Measurements from ENCODE around the gene CROCC2.

The CROCC2 gene

GRCh38 chr2:240893363-240893844 lies 12.7 kb upstream of the CROCC2 start:
- FAIRE-seq (no peak), DNase-seq (ENCODE audit: insufficient read length, low spot score) (peak; percentile 67)
- TF ChIP-seq, protein P1, sequence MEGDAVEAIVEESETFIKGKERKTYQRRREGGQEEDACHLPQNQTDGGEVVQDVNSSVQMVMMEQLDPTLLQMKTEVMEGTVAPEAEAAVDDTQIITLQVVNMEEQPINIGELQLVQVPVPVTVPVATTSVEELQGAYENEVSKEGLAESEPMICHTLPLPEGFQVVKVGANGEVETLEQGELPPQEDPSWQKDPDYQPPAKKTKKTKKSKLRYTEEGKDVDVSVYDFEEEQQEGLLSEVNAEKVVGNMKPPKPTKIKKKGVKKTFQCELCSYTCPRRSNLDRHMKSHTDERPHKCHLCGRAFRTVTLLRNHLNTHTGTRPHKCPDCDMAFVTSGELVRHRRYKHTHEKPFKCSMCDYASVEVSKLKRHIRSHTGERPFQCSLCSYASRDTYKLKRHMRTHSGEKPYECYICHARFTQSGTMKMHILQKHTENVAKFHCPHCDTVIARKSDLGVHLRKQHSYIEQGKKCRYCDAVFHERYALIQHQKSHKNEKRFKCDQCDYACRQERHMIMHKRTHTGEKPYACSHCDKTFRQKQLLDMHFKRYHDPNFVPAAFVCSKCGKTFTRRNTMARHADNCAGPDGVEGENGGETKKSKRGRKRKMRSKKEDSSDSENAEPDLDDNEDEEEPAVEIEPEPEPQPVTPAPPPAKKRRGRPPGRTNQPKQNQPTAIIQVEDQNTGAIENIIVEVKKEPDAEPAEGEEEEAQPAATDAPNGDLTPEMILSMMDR (IDR thresholded peaks at IDR 0.05; ENCODE audit: insufficient read depth, missing control alignments), result no peak

DNA sequence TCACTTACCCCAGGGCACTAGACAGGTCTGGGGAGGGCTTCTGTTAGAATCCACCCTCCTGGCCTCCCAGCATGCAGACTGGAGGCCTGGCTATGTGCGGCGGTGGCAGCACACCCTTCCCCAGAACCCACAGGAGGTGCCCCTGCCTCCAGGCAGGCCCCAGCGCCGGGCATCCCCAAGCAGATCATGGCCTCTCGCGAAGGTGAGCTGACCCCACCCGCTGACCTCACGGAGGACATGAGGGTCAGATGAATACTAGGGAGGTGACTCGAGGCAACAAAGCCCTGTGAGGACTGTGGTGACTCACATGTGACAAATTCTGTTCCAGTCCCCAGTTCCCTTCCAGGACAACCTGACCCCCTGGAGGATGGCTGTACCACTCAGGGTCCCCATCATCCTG lies 12.1 kb upstream of the CROCC2 start:
- TF ChIP-seq, protein P1 (IDR thresholded peaks at IDR 0.05; ENCODE audit: insufficient read depth, missing control alignments), result no peak
- FAIRE-seq, result no peak
- no peak for DNase-seq (ENCODE audit: insufficient read length, low spot score)

- FAIRE-seq, result no peak
- TF ChIP-seq, protein P1 (IDR thresholded peaks at IDR 0.05; ENCODE audit: insufficient read depth, missing control alignments), result no peak
- no peak for DNase-seq (ENCODE audit: insufficient read length, low spot score)
Observed at GRCh38 chr2:240894836-240895558, 11.1 kb upstream of the CROCC2 start.

- DNase-seq (ENCODE audit: insufficient read length, low spot score) (no peak), FAIRE-seq (no peak)
- TF ChIP-seq, protein P1 (IDR thresholded peaks at IDR 0.05; ENCODE audit: insufficient read depth, missing control alignments), result no peak
Observed at GRCh38 chr2:240895656-240896388, 10.3 kb upstream of the CROCC2 start, which contains the start of gene MAB21L4. TSS of gene MAB21L4 (minus strand) at chr2:240896156. CDS start at chr2:240895997, 159 bp downstream.

DNA sequence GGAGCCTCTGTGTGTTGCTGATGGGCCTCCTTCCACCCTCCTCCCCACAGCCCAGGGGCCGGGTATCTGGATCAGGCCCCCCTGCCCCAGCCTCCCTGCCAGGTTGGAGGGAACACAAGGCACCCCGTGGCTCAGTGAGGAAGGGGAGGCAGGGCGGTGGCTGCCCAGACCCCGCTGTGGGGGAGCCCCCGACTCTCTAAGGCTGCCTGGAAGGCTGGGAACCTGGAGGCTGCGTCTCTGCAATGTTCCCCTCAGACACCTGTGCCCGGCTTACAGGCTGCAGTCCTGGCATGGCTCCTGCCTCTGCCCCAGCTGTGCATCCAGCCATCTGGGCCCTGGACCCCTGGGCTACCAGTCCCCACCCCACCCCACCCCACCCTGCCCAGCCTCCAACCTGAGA lies 9.7 kb upstream of the CROCC2 start:
- DNase-seq (ENCODE audit: insufficient read length, low spot score), result no peak
- TF ChIP-seq, protein P1 (IDR thresholded peaks at IDR 0.05; ENCODE audit: insufficient read depth, missing control alignments), result no peak
- no peak for FAIRE-seq

GRCh38 chr2:240896871-240897692 lies 9.1 kb upstream of the CROCC2 start:
- DNase-seq (ENCODE audit: insufficient read length, low spot score) (no peak), FAIRE-seq (no peak)
- TF ChIP-seq, protein P1 (IDR thresholded peaks at IDR 0.05; ENCODE audit: insufficient read depth, missing control alignments), result no peak
